Neuronal stem cell (in vitro differentiated cells): Measurements from ENCODE around the gene ACACB.

Experiments used
- DNase-seq: peaks from one replicate; pipeline ENCODE4 v3.0.0-alpha.2; 2013; ENCODE audit warnings: low spot score
- H2AFZ ChIP-seq: one replicate; pipeline ENCODE4 v1.6.1; 2013; ENCODE audit warnings: mild to moderate bottlenecking, low read length, inconsistent platforms
- H2AK5ac ChIP-seq: 2 replicates; pipeline ENCODE4 v1.6.1; 2013; ENCODE audit warnings: low read depth, mild to moderate bottlenecking, inconsistent platforms, low read length, moderate library complexity, mixed read lengths
- H2BK120ac ChIP-seq: 2 replicates; pipeline ENCODE4 v1.6.1; 2013; ENCODE audit warnings: low read depth, mild to moderate bottlenecking, inconsistent platforms, low read length, moderate library complexity, mixed read lengths
- H2BK12ac ChIP-seq: one replicate; pipeline ENCODE4 v1.6.1; 2013; ENCODE audit warnings: low read length, inconsistent platforms
- H2BK15ac ChIP-seq: 2 replicates; pipeline ENCODE4 v1.6.1; 2013; ENCODE audit warnings: mild to moderate bottlenecking, low read length, inconsistent platforms, mixed read lengths
- H2BK5ac ChIP-seq: one replicate; pipeline ENCODE4 v1.6.1; 2013; ENCODE audit warnings: inconsistent platforms, mild to moderate bottlenecking, low read length, moderate library complexity
- H3K14ac ChIP-seq: one replicate; pipeline ENCODE4 v1.6.1; 2013; ENCODE audit warnings: low read length, inconsistent platforms
- H3K18ac ChIP-seq: 2 replicates; pipeline ENCODE4 v1.6.1; 2013; ENCODE audit warnings: low read length, inconsistent platforms
- H3K23ac ChIP-seq: 2 replicates; pipeline ENCODE4 v1.6.1; 2013; ENCODE audit warnings: low read depth, mild to moderate bottlenecking, mixed read lengths, low read length, inconsistent platforms; ENCODE audit not compliant: poor library complexity
- H3K27ac ChIP-seq: replicated peaks from 3 replicates; pipeline ENCODE4 v1.5.1; 2013; ENCODE audit warnings: low read length, inconsistent platforms
- H3K27me3 ChIP-seq, 3 experiments: 2 replicates each; pipeline ENCODE4 v1.6.1; 2013; ENCODE audit warnings: low read length in 3 of 3, mild to moderate bottlenecking in 2 of 3, inconsistent platforms in 1 of 3, low read depth in 1 of 3, mixed read lengths in 1 of 3, moderate library complexity in 1 of 3; ENCODE audit not compliant: control insufficient read depth in 3 of 3, insufficient read depth in 3 of 3
- H3K36me3 ChIP-seq, 2 donors: replicated peaks in 1 of 2; 2 replicates each; pipeline ENCODE4 v1.6.1; 2013; ENCODE audit warnings: low read length in 2 of 2; ENCODE audit not compliant: control insufficient read depth in 2 of 2, insufficient read depth in 2 of 2
- H3K4ac ChIP-seq: 2 replicates; pipeline ENCODE4 v1.6.1; 2013; ENCODE audit warnings: inconsistent platforms, mild to moderate bottlenecking, low read length, moderate library complexity
- H3K4me1 ChIP-seq, 2 donors: 1 replicate in 1 of 2; 2 replicates in 1 of 2; pipeline ENCODE4 v1.6.1; 2013; ENCODE audit warnings: low read length in 2 of 2, low read depth in 1 of 2; ENCODE audit not compliant: control insufficient read depth in 2 of 2, insufficient read depth in 1 of 2
- H3K4me2 ChIP-seq: one replicate; pipeline ENCODE4 v1.6.1; 2013; ENCODE audit warnings: mild to moderate bottlenecking, low read length, inconsistent platforms; ENCODE audit not compliant: insufficient read depth, poor library complexity, severe bottlenecking
- H3K4me3 ChIP-seq, 2 donors: 2 replicates each; pipeline ENCODE4 v1.5.1; 2013; ENCODE audit warnings: low read length in 2 of 2, mild to moderate bottlenecking in 2 of 2, inconsistent platforms in 1 of 2, moderate library complexity in 1 of 2
- H3K79me1 ChIP-seq: one replicate; pipeline ENCODE4 v1.6.1; 2013; ENCODE audit warnings: low read depth, mild to moderate bottlenecking, inconsistent platforms, low read length, moderate library complexity
- H3K9ac ChIP-seq: one replicate; pipeline ENCODE4 v1.6.1; 2013; ENCODE audit warnings: mild to moderate bottlenecking, low read depth, low read length, inconsistent platforms; ENCODE audit not compliant: poor library complexity
- H3K9me3 ChIP-seq, 2 donors: replicated peaks in 1 of 2; 2 replicates each; pipeline versions ENCODE3 to v1.6.1; 2013; ENCODE audit warnings: low read length in 2 of 2, mild to moderate bottlenecking in 2 of 2, inconsistent platforms in 1 of 2, low read depth in 1 of 2, mixed read lengths in 1 of 2, moderate library complexity in 1 of 2; ENCODE audit not compliant: control insufficient read depth in 2 of 2, insufficient read depth in 1 of 2
- H4K8ac ChIP-seq: one replicate; pipeline ENCODE4 v1.6.1; 2013; ENCODE audit warnings: low read depth, mild to moderate bottlenecking, inconsistent platforms, low read length, moderate library complexity
- H4K91ac ChIP-seq: one replicate; pipeline ENCODE4 v1.6.1; 2013; ENCODE audit warnings: low read length, low read depth, mild to moderate bottlenecking, inconsistent platforms; ENCODE audit not compliant: poor library complexity
- WGBS, 2 donors: extraction: QIAGEN DNeasy Blood & Tissue Kit; methylation state at CpG; one replicate each; pipeline ENCODE4 v1.1.7; 2013; ENCODE audit warnings: missing lambda C conversion rate in 2 of 2, mixed read lengths in 1 of 2; ENCODE audit not compliant: insufficient read length in 2 of 2, insufficient replicate concordance in 1 of 2; ENCODE audit errors: extremely low coverage in 2 of 2; 5-methylcytosine and 5-hydroxymethylcytosine counted together

Gene ACACB

DNA sequence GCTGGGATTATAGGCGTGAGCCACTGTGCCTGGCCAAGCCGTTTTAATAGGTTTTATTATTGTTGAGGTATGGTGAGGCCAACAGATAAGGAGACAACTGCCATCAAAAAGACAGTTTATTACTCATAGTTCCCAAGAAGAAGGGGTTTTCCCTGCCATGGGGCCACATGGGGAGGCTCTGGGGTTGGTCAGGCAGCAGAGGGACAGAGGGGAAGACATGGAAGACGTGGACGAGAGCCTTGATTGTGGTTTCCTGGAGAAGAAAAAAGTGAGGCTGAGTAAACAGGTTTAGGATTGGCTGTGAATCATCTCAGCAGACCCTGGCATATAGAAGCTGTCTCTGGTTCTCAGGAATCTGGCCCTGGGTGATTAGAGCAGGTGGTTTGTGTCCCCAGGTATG lies 122.8 kb downstream of the ACACB start:
- Histone ChIP-seq H3K36me3 (peaks cover 4 to 33% of the 10 kb centered on the region in 2 donors), H3K27me3 (no peaks in the 10 kb centered on the region), H3K4me2 (no peak overlapping the region)

GRCh38 chr12:109239691-109240090 lies 123.3 kb downstream of the ACACB start:
- DNase-seq, result no peak
- no peak overlapping the region for H3K27ac ChIP-seq
- H2BK5ac ChIP-seq, result no peak overlapping the region
- no peaks in the 10 kb centered on the region for H3K79me1 ChIP-seq
- WGBS, 2 donors, result no CpG with 5 or more reads among the region's 11 CpGs
- H3K27me3 ChIP-seq, result no peaks in the 10 kb centered on the region
- H4K91ac ChIP-seq, result no peak overlapping the region
- H2BK120ac ChIP-seq, result no peak overlapping the region
- no peak overlapping the region for H3K4ac ChIP-seq
- H3K4me1 ChIP-seq, result no peaks in the 10 kb centered on the region
- H3K4me2 ChIP-seq, result no peak overlapping the region
- no peak overlapping the region for H3K4me3 ChIP-seq
- H2BK15ac ChIP-seq, result no peak overlapping the region
- no peak overlapping the region for H3K14ac ChIP-seq
- no peak overlapping the region for H4K8ac ChIP-seq
- H2BK12ac ChIP-seq, result no peak overlapping the region
- H2AFZ ChIP-seq, result no peak overlapping the region
- H3K9ac ChIP-seq, result no peak overlapping the region
- H3K18ac ChIP-seq, result no peak overlapping the region
- H3K36me3 ChIP-seq, result peaks cover 4 to 33% of the 10 kb centered on the region in 2 donors
- H2AK5ac ChIP-seq, result no peak overlapping the region
- H3K9me3 ChIP-seq, result no peaks in the 10 kb centered on the region
- H3K23ac ChIP-seq, result no peak overlapping the region

More for the DNA sequence above, 122.8 kb downstream of the ACACB start:
- H2BK120ac ChIP-seq, result no peak overlapping the region
- no peak overlapping the region for H2AK5ac ChIP-seq
- WGBS, 2 donors, result no CpG with 5 or more reads among the region's 4 CpGs
- H2BK5ac ChIP-seq, result no peak overlapping the region
- H4K91ac ChIP-seq, result no peak overlapping the region
- no peak overlapping the region for H3K4ac ChIP-seq
- no peak overlapping the region for H2BK12ac ChIP-seq
- H3K9ac ChIP-seq, result no peak overlapping the region
- no peak overlapping the region for H3K27ac ChIP-seq
- no peaks in the 10 kb centered on the region for H3K4me1 ChIP-seq
- no peak for DNase-seq
- H3K14ac ChIP-seq, result no peak overlapping the region
- H3K18ac ChIP-seq, result no peak overlapping the region
- H2BK15ac ChIP-seq, result no peak overlapping the region
- H3K79me1 ChIP-seq, result no peaks in the 10 kb centered on the region
- H3K9me3 ChIP-seq, result no peaks in the 10 kb centered on the region
- H3K4me3 ChIP-seq, result no peak overlapping the region
- no peak overlapping the region for H2AFZ ChIP-seq
- H3K23ac ChIP-seq, result no peak overlapping the region
- no peak overlapping the region for H4K8ac ChIP-seq

- WGBS, 2 donors, result no CpG with 5 or more reads among the region's 2 CpGs
- H3K9ac ChIP-seq, result no peak overlapping the region
Observed at GRCh38 chr12:109240365-109240764, 124.0 kb downstream of the ACACB start.

DNA sequence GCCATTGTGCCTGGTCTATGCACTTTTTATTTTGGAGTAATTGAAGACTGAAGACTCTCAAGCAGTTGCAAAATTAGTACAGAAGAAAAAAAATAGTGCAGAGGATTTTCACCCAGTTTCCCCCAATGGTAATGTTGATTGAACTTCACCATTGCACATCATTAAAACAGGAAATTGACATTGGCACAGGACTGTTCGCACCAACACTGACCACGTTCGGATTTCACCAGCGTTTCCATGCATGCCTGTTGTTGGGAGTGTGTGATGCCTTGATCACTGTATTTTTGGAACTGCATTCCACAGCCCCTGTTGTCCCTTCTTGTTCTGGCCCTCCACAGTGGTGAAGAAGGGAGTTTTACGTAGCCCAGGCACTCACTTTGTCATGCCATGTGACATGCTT lies 125.5 kb downstream of the ACACB start:
- no CpG with 5 or more reads among the region's 5 CpGs for WGBS, 2 donors
- Histone ChIP-seq H2BK12ac (no peak overlapping the region), H3K23ac (no peak overlapping the region), H3K27ac (no peak overlapping the region), H3K4ac (no peak overlapping the region), H2BK5ac (no peak overlapping the region), H2AK5ac (no peak overlapping the region), H2BK15ac (no peak overlapping the region), H3K18ac (no peak overlapping the region), H2BK120ac (no peak overlapping the region), H4K91ac (no peak overlapping the region), H3K9me3 (no peaks in the 10 kb centered on the region), H3K14ac (no peak overlapping the region), H3K4me1 (no peaks in the 10 kb centered on the region), H2AFZ (no peak overlapping the region), H3K9ac (no peak overlapping the region), H3K79me1 (no peaks in the 10 kb centered on the region), H3K4me3 (no peak overlapping the region), H3K27me3 (no peaks in the 10 kb centered on the region), H3K36me3 (peaks cover 7 to 36% of the 10 kb centered on the region in 2 donors), H3K4me2 (no peak overlapping the region), H4K8ac (no peak overlapping the region)
- DNase-seq, result no peak

More at GRCh38 chr12:109240365-109240764, 124.0 kb downstream of the ACACB start:
- Histone ChIP-seq H2BK120ac (no peak overlapping the region), H4K91ac (no peak overlapping the region), H3K27ac (no peak overlapping the region), H3K27me3 (no peaks in the 10 kb centered on the region), H3K4me2 (no peak overlapping the region), H3K4me3 (no peak overlapping the region), H2BK15ac (no peak overlapping the region), H3K36me3 (peaks cover 4 to 33% of the 10 kb centered on the region in 2 donors), H3K4ac (no peak overlapping the region), H3K23ac (no peak overlapping the region), H3K18ac (no peak overlapping the region), H2BK5ac (no peak overlapping the region), H4K8ac (no peak overlapping the region), H2AK5ac (no peak overlapping the region), H3K9me3 (no peaks in the 10 kb centered on the region), H3K79me1 (no peaks in the 10 kb centered on the region), H3K14ac (no peak overlapping the region), H3K4me1 (no peaks in the 10 kb centered on the region), H2BK12ac (no peak overlapping the region), H2AFZ (no peak overlapping the region)
- DNase-seq, result no peak
